Head of caudate nucleus (tissue), 42 donors: ENCODE measurements around the gene ADAP2.

Experiments used
- DNase-seq, 42 donors: peaks; one replicate each; pipeline versions ENCODE4 v3.0.0 to v3.0.0-alpha.2; 2020 to 2021; ENCODE audit warnings: mixed read lengths in 7 of 42
- intact Hi-C: fragments of 100-400 bp; cut with DNase I; formaldehyde crosslinking; loops from one replicate; pipeline ENCODE4 v1.15.0; 2022

ADAP2 gene

DNA sequence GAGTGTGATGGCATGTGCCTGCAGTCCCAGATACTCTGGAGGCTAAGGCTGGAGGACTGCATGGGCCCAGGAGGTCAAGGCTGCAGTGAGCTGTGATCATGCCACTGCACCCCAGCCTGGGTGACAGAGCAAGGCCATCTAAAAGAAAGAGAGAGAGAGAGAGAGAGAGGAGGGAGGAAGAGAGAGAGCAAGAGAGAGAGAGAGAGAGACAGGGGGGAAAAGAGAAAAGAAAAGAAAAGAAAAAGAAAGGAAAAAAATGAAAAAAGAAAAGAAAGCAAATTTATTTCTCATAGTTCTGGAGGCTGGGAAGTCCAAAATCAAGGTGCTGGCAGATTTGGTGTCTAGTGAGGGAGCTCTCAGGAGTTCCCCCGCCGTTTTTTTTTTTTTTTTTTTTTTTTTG is 82.4 kb downstream of the ADAP2 start:
- intact Hi-C loops, result no loop called here

DNA sequence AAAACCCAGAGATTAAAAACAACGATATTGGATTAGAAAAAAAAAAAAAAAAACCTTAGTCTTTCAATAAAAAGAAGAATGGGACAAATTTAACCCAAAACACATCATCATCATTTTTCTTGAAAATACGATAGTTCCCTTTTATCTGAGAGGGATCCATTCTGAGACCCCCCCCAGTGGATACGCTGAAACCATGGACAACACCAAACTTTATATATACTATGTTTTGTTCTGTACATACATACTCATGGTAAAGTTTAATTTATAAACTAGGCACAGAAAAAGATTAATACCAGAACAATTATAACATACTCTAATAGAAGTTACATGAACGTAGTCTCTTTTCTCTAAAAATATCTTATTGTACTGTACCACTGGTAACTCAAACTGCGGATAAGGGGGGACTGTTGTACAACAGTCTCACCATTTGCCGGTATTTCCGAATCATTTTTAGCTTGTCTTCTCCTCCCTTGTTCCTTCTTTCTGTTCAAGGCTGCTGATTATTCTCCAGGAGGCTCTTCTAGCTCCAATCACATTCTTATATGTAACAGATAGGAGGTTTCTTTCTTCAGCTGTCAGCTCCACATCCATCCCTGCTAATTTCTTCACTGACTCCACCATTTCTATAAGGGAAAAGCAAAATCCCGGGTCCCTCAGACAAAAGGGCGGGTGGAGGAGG is 86.1 kb downstream of the ADAP2 start:
- no peak for DNase-seq
- intact Hi-C loops, result loop anchor here (2.0 kb wide), 1 partner anchor 85 kb away; no protein-coding TSS in a partner anchor

More for the DNA sequence above, 82.4 kb downstream of the ADAP2 start:
- DNase-seq, result no peak

- DNase-seq, result peak in 41 of 42 donors; percentile 23 to 80 (median 60)
- intact Hi-C loops, result no loop called here
These were observed 86.8 kb downstream of the ADAP2 start for GRCh38 chr17:31008374-31009041.
